Measurements from ENCODE around the gene HBA1.
"Not testable (repeated sequence)": the region's sequence is repeated elsewhere in the genome, so short reads cannot be mapped to it uniquely, and the experiment has no call there.

Gene HBA1

DNA sequence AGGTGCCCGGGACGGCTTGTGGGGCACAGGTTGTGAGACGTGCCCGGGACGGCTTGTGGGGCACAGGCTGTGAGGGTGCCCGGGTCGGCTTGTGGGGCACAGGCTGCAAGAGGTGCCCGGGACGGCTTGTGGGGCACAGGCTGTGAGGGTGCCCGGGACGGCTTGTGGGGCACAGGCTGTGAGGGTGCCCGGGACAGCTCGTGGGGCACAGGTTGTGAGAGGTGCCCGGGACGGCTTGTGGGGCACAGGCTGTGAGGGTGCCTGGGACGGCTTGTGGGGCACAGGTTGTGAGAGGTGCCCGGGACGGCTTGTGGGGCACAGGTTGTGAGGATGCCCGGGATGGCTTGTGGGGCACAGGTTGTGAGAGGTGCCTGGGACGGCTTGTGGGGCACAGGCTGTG lies 16.2 kb upstream of the HBA1 start:
- DNase-seq = not testable (repeated sequence)

DNA sequence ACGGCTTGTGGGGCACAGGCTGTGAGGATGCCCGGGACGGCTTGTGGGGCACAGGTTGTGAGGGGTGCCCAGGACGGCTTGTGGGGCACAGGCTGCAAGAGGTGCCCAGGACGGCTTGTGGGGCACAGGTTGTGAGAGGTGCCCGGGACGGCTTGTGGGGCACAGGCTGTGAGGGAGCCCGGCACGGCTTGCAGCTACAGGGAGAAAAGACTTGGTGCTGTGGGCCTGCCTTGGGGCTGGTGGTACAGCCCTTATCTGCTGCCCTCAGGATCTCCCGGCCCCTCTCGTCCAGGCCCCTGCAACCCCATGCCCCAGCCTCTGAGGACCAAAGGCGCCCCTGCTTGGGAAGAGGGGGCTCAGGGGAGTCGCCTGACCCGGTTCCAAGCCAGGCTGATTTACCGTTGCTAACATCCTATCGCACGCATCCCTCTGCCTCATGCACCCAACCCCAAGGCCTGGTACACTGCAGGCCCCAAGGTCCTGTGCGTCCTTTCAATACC lies 15.7 kb upstream of the HBA1 start:
- DNase-seq = no peak

DNA sequence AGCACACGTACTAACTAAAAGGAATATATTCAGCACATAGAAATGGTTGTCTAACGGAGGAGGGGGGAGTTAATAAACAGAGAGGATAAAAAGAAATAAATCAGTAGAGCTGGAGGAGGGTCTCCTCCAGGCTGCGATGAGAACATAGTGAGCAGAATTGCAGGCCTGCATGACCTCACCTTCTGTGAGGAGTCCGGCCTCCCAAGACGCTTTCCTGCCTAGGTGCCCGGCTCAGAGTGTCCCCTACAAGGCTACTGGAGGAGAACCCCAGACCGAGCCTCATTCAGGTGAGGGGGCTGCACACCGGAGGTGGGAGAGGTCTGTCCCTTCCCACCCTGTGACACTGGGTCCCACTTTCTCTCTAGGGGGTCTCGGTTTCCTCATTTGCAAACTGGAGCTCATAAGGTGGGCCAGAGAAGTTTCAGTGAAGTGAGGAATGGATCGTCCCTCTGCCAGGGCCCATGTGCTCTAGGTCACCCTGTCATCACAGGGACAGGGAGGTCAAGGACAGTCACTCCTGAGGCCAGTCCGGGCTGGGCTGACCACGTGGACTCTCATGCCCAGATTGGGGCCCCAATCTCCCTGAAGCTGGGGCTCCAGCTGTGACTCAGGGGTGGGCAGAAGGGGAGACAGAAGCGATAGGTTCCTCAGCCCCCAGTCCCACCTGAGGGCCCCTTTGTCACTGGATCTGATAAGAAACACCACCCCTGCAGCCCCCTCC lies 14.0 kb upstream of the HBA1 start:
- no peak for DNase-seq

DNA sequence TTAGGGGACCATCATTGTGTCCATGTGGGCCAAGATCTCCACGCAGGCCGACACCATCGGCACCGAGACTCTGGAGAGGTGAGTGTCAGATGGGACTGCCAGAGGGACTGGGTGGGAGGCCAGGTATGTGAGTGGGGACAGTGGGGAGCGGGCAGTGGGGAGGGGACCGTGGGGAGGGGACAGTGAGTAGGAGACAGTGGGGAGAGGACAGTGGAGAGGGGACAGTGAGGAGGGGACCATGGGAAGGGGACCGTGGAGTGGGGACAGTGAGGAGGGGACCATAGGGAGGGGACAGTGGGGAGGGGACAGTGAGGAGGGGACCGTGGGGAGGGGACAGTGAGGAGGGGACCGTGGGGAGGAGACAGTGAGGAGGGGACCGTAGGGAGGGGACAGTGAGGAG lies 13.3 kb upstream of the HBA1 start:
- DNase-seq = not testable (repeated sequence)

DNA sequence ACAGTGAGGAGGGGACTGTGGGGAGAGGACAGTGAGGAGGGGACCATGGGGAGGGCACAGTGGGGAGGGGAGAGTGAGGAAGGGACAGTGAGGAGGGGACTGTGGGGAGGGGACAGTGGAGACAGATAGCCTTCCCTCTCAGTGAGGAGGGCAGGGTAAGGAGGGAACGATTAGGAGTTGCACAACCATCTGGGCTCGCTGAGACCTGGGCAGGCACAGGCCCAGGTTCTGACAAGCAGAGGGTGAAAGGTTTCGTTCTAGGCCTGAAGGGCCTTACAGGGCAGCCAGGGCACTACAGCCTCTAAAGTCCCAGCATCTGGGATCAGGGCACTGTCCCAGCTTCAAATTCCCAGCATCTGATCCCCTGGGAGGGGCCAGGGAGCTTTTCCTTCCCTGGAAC lies 12.8 kb upstream of the HBA1 start:
- not testable (repeated sequence) for DNase-seq

DNA sequence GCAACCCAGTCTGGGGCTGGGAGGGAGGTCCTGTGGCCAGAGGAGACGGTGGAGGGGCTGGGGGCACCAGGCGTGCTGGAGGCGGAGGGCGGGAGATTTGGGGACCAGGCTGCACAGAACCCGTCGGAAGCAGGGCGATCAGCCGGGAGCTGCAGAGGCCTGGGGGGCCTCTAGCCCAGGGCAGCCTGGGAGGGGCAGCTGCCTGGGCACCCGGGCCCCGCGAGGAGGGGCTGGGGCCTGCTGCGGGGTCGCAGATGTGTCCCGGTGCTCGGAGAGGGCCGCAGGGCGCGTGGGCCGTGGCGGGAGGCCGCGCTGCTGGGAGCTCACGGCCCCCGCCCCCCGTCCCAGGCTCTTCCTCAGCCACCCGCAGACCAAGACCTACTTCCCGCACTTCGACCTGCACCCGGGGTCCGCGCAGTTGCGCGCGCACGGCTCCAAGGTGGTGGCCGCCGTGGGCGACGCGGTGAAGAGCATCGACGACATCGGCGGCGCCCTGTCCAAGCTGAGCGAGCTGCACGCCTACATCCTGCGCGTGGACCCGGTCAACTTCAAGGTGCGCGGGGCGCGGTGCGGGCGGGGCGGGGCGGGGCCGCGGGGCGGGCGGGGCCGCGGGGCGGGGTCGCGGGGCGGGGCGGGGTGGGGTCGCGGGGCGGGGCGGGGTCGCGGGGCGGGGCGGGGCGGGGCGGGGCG lies 12.2 kb upstream of the HBA1 start:
- not testable (repeated sequence) for DNase-seq

DNA sequence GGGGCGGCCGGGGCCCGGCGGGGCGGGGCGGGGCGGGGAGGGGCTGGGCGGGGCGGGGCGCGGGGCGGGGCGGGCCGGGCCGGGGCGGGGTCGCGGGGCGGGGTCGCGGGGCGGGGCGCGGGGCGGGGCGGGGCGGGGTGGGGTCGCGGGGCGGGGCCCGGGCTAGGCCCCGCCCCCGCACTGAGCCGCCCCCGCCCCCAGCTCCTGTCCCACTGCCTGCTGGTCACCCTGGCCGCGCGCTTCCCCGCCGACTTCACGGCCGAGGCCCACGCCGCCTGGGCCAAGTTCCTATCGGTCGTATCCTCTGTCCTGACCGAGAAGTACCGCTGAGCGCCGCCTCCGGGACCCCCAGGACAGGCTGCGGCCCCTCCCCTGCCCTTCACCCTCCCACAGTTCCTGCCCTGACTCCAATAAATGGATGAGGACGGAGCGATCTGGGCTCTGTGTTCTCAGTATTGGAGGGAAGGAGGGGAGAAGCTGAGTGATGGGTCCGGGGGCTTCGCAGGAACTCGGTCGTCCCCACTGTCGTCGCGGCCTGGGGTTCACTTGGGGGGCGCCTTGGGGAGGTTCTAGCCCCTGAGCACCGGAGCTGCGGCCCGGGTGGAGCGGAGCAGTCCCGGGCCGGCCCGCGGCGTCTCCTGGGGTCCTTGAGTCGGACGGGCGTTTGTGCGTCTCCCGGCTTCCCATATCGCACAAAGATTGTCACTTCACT lies 11.5 kb upstream of the HBA1 start:
- DNase-seq = no peak

DNA sequence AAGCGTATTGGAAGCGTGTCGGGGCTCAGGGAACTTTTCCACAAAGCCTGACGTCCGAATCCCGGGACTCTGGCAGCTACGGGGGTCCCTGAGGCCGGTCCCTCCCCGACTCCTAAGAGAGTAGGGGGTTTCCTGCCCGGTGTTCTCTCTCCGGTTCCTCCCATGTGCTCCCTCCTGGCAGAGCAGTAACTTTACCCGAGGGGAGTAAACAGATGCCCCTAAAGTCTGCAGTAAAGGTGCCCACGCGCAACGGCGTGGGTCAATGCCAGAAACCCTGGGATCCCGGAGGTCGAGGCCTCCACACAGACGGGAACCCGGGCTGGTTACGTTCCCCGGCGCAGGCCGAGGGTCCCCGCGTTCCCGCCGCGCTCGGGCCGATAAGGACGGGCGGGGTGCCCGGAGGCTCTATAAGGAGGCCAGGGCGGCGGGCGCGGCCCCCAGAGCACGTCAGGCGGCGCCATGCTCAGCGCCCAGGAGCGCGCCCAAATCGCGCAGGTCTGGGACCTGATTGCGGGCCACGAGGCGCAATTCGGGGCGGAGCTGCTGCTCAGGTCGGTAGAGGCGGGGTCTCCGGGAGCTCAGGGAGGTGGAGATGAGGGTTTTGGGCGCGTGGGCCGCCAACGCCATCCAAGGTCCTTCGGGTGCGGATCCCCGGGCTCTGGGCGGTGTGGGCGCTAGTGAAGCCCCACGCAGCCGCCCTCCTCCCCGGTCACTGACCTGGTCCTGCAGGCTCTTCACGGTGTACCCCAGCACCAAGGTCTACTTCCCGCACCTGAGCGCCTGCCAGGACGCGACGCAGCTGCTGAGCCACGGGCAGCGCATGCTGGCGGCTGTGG lies 10.7 kb upstream of the HBA1 start, which contains the start of gene HBM:
HBM (plus strand) TSS at position 440 of the 836 bp plus-strand sequence; CDS start at position 460, 20 bp downstream.
- no peak for DNase-seq

DNA sequence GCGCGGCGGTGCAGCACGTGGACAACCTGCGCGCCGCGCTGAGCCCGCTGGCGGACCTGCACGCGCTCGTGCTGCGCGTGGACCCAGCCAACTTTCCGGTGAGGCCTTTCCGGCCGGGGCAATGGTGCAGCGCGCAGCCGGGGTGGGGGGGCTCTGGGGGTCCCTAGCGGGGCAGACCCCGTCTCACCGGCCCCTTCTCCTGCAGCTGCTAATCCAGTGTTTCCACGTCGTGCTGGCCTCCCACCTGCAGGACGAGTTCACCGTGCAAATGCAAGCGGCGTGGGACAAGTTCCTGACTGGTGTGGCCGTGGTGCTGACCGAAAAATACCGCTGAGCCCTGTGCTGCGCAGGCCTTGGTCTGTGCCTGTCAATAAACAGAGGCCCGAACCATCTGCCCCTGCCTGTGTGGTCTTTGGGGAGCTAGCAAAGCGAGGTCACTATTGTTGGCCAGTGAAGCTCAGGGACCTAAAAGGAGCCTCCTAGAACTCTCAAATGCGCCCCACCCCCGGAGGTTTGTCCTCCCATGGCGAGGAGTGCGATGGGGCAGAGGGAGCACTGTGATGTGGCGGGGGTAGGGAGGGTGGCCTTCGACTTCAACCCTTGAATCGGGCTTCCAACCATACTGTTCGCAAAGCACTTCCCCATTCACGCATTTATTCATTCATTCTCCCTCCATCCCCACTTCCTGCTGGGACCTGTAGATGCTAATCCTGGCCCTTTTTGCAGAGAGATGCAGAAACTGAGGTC lies 9.9 kb upstream of the HBA1 start:
- no peak for DNase-seq

DNA sequence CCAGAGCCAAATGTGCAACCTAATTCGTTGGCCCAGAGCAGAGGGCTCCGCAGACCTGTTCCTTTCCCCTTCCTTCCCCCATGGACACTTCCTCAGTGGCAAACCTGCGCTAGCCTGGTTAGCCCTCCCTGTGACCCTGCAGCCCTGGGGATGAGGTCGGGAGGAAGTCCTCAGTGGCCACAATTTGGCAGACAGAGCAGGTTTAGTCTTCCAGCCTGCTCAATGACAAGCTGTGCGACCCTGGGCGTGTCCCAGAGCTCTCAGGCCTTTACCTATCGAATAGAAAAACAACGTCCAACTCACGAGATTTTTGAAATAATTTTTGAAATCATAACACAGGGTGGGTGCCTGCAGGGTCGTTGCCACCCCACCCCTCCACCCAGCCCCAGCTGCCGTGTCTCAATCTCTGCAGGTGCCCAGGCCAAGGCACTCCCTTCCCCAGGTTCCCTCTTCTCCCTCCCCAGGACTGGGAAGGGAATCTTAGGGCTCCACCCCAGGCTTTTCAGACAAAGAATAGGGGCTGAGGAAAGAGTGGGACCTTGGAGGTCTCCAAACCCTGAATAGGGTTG lies 9.3 kb upstream of the HBA1 start:
- no peak for DNase-seq

DNA sequence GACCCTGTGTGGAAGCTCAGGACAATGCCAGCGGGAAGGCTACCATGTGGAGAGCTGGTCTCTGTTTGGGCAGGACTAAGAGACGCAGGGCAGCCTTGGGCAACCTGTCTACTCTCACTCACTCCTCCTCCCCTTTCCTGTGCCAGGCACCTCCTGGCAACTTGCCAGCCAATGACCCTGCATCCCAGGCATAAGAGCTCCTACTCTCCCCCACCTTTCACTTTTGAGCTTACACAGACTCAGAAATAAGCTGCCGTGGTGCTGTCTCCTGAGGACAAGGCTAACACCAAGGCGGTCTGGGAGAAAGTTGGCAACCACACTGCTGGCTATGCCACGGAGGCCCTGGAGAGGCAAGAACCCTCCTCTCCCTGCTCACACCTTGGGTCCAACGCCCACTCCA lies 8.1 kb upstream of the HBA1 start:
- no peak for DNase-seq

DNA sequence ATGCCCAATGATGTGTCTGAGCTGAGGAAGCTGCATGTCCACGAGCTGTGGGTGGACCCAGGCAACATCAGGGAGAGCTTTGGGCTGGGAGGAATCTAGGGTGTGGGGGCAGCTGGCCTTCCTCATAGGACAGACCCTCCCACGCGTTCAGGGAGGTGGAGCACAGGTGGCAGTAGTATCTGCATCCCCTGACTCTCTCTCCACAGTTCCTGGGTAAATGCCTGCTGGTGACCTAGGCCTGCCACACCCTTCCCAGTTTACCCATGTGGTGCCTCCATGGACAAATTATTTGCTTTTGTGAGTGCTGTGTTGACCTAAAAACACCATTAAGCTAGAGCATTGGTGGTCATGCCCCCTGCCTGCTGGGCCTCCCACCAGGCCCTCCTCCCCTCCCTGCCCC lies 7.5 kb upstream of the HBA1 start:
- DNase-seq = no peak

DNA sequence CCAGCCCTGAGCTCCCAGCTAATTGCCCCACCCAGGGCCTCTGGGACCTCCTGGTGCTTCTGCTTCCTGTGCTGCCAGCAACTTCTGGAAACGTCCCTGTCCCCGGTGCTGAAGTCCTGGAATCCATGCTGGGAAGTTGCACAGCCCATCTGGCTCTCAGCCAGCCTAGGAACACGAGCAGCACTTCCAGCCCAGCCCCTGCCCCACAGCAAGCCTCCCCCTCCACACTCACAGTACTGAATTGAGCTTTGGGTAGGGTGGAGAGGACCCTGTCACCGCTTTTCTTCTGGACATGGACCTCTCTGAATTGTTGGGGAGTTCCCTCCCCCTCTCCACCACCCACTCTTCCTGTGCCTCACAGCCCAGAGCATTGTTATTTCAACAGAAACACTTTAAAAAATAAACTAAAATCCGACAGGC lies 6.4 kb upstream of the HBA1 start:
- not testable (repeated sequence) for DNase-seq

DNA sequence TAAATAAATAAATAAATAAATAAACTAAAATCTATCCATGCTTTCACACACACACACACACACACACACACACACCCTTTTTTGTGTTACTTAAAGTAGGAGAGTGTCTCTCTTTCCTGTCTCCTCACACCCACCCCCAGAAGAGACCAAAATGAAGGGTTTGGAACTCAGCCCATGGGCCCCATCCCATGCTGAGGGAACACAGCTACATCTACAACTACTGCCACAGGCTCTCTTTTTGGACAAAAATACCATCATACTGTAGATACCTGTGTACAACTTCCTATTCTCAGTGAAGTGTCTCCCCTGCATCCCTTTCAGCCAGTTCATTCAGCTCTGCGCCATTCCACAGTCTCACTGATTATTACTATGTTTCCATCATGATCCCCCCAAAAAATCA lies 5.7 kb upstream of the HBA1 start:
- DNase-seq = no peak

DNA sequence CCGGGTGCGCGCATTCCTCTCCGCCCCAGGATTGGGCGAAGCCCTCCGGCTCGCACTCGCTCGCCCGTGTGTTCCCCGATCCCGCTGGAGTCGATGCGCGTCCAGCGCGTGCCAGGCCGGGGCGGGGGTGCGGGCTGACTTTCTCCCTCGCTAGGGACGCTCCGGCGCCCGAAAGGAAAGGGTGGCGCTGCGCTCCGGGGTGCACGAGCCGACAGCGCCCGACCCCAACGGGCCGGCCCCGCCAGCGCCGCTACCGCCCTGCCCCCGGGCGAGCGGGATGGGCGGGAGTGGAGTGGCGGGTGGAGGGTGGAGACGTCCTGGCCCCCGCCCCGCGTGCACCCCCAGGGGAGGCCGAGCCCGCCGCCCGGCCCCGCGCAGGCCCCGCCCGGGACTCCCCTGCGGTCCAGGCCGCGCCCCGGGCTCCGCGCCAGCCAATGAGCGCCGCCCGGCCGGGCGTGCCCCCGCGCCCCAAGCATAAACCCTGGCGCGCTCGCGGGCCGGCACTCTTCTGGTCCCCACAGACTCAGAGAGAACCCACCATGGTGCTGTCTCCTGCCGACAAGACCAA lies 4.0 kb upstream of the HBA1 start, which contains the start of gene HBA2:
HBA2 (plus strand) TSS at position 503 of the 568 bp plus-strand sequence; CDS start at position 540, 37 bp downstream.
- not testable (repeated sequence) for DNase-seq

DNA sequence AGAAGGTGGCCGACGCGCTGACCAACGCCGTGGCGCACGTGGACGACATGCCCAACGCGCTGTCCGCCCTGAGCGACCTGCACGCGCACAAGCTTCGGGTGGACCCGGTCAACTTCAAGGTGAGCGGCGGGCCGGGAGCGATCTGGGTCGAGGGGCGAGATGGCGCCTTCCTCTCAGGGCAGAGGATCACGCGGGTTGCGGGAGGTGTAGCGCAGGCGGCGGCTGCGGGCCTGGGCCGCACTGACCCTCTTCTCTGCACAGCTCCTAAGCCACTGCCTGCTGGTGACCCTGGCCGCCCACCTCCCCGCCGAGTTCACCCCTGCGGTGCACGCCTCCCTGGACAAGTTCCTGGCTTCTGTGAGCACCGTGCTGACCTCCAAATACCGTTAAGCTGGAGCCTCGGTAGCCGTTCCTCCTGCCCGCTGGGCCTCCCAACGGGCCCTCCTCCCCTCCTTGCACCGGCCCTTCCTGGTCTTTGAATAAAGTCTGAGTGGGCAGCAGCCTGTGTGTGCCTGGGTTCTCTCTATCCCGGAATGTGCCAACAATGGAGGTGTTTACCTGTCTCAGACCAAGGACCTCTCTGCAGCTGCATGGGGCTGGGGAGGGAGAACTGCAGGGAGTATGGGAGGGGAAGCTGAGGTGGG lies 3.1 kb upstream of the HBA1 start:
- DNase-seq = not testable (repeated sequence)

DNA sequence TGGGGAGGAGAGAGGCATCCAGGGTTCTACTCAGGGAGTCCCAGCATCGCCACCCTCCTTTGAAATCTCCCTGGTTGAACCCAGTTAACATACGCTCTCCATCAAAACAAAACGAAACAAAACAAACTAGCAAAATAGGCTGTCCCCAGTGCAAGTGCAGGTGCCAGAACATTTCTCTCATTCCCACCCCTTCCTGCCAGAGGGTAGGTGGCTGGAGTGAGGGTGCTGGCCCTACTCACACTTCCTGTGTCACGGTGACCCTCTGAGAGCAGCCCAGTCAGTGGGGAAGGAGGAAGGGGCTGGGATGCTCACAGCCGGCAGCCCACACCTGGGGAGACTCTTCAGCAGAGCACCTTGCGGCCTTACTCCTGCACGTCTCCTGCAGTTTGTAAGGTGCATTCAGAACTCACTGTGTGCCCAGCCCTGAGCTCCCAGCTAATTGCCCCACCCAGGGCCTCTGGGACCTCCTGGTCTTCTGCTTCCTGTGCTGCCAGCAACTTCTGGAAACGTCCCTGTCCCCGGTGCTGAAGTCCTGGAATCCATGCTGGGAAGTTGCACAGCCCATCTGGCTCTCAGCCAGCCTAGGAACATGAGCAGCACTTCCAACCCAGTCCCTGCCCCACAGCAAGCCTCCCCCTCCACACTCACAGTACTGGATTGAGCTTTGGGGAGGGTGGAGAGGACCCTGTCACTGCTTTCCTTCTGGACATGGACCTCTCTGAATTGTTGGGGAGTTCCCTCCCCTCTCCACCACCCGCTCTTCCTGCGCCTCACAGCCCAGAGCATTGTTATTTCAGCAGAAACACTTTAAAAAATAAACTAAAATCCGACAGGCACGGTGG lies 2.3 kb upstream of the HBA1 start:
- not testable (repeated sequence) for DNase-seq

DNA sequence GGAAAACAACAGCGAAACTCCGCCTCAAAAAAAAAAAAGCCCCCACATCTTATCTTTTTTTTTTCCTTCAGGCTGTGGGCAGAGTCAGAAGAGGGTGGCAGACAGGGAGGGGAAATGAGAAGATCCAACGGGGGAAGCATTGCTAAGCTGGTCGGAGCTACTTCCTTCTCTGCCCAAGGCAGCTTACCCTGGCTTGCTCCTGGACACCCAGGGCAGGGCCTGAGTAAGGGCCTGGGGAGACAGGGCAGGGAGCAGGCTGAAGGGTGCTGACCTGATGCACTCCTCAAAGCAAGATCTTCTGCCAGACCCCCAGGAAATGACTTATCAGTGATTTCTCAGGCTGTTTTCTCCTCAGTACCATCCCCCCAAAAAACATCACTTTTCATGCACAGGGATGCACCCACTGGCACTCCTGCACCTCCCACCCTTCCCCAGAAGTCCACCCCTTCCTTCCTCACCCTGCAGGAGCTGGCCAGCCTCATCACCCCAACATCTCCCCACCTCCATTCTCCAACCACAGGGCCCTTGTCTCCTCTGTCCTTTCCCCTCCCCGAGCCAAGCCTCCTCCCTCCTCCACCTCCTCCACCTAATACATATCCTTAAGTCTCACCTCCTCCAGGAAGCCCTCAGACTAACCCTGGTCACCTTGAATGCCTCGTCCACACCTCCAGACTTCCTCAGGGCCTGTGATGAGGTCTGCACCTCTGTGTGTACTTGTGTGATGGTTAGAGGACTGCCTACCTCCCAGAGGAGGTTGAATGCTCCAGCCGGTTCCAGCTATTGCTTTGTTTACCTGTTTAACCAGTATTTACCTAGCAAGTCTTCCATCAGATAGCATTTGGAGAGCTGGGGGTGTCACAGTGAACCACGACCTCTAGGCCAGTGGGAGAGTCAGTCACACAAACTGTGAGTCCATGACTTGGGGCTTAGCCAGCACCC lies 1.2 kb upstream of the HBA1 start:
- no peak for DNase-seq
